Thyroid gland (tissue), 4 donors: ENCODE data around the gene EYA3.

ENCODE experiments used
- CTCF ChIP-seq, 6 experiments: fragments of 200-600 bp in 3 of 6; fragments of 450-650 bp in 3 of 6; sonication (generic) in 3 of 6; IDR thresholded peaks; one replicate each; pipeline ENCODE4 v1.5.1; 2016 to 2019; ENCODE audit warnings: antibody characterized with exemption in 6 of 6, mild to moderate bottlenecking in 2 of 6, inconsistent platforms in 1 of 6, moderate library complexity in 1 of 6
- POLR2A ChIP-seq, 2 donors: fragments of 450-650 bp; IDR thresholded peaks; one replicate each; pipeline ENCODE4 v1.6.1; 2017; ENCODE audit warnings: antibody characterized with exemption in 2 of 2, mild to moderate bottlenecking in 2 of 2, moderate library complexity in 1 of 2

DNA sequence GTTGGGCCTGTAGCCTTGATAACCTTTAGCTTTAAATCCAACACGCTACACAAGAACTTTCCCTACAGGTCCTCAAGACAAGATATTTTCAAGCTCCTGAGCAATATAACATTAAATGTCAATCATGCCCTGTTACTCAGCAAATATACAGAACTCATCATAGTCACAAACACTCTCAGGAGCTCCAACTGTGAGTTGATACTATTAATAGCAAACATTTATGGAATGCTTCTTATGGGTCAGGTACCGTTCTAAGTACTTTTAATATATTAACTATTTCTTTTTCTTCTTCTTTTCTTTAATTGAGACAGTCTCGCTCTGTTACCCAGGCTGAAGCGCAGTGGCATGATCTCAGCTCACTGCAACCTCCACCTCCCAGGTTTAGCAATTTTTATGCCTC, 10.1 kb downstream of the EYA3 start:
- no peak for TF ChIP-seq CTCF (IDR thresholded peaks at IDR 0.05)
- TF ChIP-seq POLR2A (IDR thresholded peaks at IDR 0.05) = no peak
